Activated naive CD8-positive, alpha-beta T cell treated with anti-CD3 and anti-CD28 coated beads for 36 hours (primary cell): ENCODE data around the gene SRR. TPM values are rescaled to one million over a fixed set of nuclear protein-coding genes. Genes with fewer than 3 reads are reported as not detected.

Experiments
- DNase-seq: peaks from one replicate; pipeline ENCODE4 v3.0.0; 2021
- H3K27ac Mint-ChIP-seq: one replicate; pipeline ENCODE4 v1.8.0; 2022; ENCODE audit warnings: mild to moderate bottlenecking, moderate library complexity, mixed read lengths
- H3K27me3 Mint-ChIP-seq: one replicate; pipeline ENCODE4 v1.8.0; 2022; ENCODE audit warnings: mild to moderate bottlenecking, mixed read lengths
- H3K36me3 Mint-ChIP-seq: one replicate; pipeline ENCODE4 v1.8.0; 2021; ENCODE audit warnings: mild to moderate bottlenecking, mixed read lengths
- H3K4me1 Mint-ChIP-seq: one replicate; pipeline ENCODE4 v1.8.0; 2021; ENCODE audit warnings: mixed read lengths
- H3K4me3 Mint-ChIP-seq: one replicate; pipeline ENCODE4 v1.8.0; 2022; ENCODE audit warnings: mild to moderate bottlenecking, moderate library complexity, mixed read lengths
- H3K9me3 Mint-ChIP-seq: one replicate; pipeline ENCODE4 v1.8.0; 2022; ENCODE audit warnings: mixed read lengths
- total RNA-seq, 2 experiments: library from RNA; stranded (reverse); gene quantifications; one replicate each; pipeline ENCODE4 v1.2.3, GENCODE V29; 2021

The SRR gene
- total RNA-seq, 2 experiments from 2014 or later = 10.9 to 13.1 TPM

DNA sequence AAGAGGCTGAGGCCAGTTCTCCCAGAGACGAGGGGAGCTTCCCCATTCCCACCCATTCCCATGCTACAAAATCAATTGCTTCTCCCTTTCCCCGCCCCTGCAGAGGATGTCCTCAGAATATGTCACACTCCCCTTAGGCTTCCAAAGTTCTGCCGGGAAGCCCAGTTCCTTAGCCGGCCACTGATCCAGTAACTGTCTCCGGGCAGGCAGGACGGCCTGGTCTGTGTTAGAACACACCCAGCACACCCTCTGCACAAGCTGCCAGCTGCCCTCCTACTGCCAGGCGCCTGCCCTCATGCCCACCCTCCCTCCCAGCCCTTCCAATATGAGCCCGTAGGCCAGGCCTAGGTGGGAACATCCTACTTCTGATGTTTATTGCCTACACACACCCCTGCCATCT, 64.6 kb downstream of the SRR start:
- DNase-seq = no peak
- Mint-ChIP-seq H3K9me3 (no peaks in the 10 kb centered on the region), H3K4me3 (no peak overlapping the region), H3K4me1 (no peaks in the 10 kb centered on the region), H3K27ac (no peak overlapping the region), H3K36me3 (no peaks in the 10 kb centered on the region), H3K27me3 (no peaks in the 10 kb centered on the region)

DNA sequence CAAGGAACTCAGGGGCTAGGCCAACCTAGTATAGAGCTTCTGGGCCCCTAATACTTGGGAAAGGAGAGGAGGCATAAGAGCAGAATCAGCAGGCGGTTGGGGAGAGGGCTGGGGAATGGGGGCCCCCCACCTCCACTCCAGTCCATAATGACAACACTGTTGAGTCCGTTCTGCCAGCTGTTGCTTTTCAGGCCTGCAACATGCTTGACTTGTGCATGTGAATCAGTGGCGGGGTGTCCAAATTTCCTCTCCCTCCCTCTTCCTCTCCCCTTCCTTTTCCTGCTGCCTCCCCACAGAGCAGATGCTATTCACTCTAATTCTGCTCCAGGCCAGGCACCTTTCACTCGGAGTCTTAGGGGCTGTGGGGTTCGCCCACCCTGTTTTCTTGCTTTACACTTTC, 65.3 kb downstream of the SRR start:
- Mint-ChIP-seq H3K4me3 (no peak overlapping the region), H3K9me3 (no peaks in the 10 kb centered on the region), H3K4me1 (no peaks in the 10 kb centered on the region), H3K36me3 (no peaks in the 10 kb centered on the region), H3K27ac (no peak overlapping the region), H3K27me3 (no peaks in the 10 kb centered on the region)
- no peak for DNase-seq

DNA sequence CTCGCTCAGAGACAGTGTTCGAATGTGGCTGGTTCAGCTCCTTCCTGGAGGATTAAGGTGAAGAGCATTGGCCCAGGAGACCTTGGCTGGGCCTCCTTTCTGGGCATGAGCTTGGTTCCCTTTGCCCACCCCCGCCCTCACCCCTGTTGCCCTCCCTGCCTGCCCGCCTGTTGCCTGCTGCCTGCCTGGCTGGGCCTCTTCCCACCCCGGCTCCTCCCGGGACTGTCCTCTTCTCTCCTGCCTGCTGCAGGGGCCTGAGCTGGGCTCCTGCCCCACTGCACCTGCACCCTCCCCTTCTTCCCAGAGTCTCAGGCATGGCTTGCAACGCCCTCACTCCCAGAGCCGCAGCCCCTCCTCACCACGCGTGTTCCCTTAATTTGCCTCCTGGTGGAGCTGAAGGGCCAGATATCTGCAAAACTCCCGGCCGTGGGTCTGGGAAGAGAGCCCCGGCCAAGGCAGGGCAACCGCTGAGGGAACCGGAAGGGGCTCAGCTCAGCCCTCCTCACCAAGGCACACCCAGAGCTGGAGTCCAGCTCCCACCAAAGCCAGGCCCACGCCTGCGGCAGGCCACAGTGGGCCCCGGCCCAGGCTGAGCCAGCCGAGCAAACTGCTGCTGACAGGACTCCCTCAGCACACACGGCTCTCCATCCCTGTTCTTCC, 65.9 kb downstream of the SRR start:
- H3K4me3 Mint-ChIP-seq = no peak overlapping the region
- no peaks in the 10 kb centered on the region for H3K4me1 Mint-ChIP-seq
- H3K27ac Mint-ChIP-seq = no peak overlapping the region
- H3K36me3 Mint-ChIP-seq = no peaks in the 10 kb centered on the region
- H3K9me3 Mint-ChIP-seq = no peaks in the 10 kb centered on the region
- no peaks in the 10 kb centered on the region for H3K27me3 Mint-ChIP-seq
- DNase-seq = no peak

DNA sequence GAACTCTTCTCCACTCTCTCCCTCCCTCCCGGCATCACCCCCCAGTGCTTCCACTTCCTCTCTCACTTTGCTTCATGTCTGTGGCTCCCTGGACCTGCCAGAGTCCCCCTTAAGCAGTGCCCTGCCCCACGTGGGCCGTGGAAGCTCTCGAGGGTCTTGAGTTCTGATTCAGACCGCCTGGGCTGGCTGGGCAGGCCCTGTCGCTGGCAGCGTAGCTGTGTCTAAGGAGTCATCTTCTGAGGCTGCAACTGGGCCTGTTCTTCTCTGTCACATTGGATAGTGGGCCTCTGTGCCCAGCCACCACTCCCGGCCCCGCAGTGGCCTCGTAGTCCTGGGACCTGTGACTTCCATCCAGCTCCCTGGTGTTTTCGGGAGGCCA, 66.5 kb downstream of the SRR start:
- Mint-ChIP-seq H3K4me1 (no peaks in the 10 kb centered on the region), H3K36me3 (no peaks in the 10 kb centered on the region), H3K9me3 (no peaks in the 10 kb centered on the region), H3K27me3 (no peaks in the 10 kb centered on the region), H3K27ac (no peak overlapping the region), H3K4me3 (no peak overlapping the region)
- DNase-seq = no peak

DNA sequence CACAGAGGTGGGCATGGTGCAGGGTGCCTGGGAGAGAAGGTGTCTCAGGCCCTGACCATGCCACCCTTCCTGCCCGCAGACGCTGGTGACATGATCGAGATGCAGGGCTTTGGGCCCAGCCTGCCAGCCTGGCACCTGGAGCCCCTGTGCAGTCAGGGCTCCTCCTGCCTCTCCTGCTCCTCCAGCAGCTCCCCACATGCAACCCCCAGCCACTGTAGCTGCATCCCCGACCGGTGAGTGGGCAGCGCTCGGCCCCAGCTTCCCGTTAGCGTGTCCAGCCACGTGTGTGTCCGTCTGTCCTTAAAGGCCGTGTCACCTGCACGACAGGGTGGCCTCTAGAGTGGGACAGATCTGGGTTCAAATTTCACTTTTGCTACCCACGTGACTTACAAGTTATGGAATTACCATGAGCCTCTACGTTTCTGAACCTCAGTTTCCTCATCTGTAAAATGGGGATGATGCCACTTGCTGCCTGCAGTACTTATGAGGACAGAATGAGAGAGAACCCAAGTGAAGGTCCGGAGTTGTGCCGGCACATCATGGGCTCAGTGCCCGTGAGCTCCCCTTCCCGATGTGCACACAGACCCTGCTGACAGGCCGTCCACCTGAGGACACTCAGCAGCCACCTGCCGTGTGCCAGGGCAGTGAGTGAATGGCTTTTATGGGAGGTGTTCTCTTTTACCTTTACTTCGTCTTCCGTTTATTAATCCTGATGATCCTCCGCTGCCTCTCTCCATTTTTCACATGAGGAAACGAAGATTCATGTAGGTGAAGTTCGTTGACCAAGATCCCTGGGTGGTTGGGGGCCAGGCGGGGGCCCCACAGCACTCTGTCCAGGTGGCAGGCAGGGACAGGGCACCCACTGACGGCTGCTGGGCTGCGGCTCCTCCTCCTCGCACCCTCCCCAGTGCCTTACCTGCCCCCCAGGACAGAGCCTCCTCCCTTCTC, 67.7 kb downstream of the SRR start:
- H3K4me3 Mint-ChIP-seq = no peak overlapping the region
- H3K36me3 Mint-ChIP-seq = no peaks in the 10 kb centered on the region
- H3K27me3 Mint-ChIP-seq = no peaks in the 10 kb centered on the region
- no peaks in the 10 kb centered on the region for H3K9me3 Mint-ChIP-seq
- H3K4me1 Mint-ChIP-seq = no peaks in the 10 kb centered on the region
- no peak for DNase-seq
- H3K27ac Mint-ChIP-seq = no peak overlapping the region

DNA sequence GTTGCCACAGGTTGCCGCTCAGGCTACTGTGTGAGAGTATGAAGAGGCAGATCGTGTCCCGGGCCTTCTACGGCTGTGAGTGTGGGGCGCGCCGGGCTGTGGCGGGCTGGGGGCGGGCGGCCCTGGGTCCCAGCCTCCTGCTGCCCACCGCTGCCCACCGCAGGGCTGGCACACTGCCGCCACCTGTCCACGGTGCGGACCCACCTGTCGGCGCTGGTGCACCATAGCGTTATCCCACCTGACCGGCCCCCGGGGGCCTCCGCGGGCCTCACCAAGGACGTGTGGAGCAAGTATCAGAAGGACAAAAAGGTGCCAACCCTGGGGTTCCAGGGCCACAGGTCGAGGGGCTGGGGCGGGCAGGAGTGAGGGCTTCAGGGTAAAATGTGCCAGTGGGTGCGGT, 68.4 kb downstream of the SRR start:
- no peak overlapping the region for H3K4me3 Mint-ChIP-seq
- peaks cover 5% of the 10 kb centered on the region for H3K36me3 Mint-ChIP-seq
- no peaks in the 10 kb centered on the region for H3K27me3 Mint-ChIP-seq
- H3K27ac Mint-ChIP-seq = no peak overlapping the region
- H3K4me1 Mint-ChIP-seq = no peaks in the 10 kb centered on the region
- DNase-seq = no peak
- H3K9me3 Mint-ChIP-seq = no peaks in the 10 kb centered on the region

DNA sequence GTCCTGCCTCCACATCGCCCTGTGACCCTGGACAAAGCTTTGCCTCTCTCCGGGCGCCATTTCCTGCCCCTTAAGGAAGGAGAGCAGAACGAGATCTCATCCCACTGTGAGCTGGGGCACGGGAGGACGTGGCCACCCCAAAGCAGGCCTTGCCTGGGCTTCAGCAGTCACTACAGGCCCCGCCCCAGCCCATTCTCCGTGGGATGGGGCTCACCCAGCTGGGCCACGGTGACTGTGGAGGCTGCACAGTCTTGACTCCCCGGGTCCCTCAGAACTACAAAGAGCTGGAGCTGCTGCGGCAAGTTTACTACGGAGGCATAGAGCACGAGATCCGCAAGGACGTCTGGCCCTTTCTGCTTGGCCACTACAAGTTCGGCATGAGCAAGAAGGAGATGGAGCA, 68.9 kb downstream of the SRR start:
- no peaks in the 10 kb centered on the region for H3K4me1 Mint-ChIP-seq
- H3K27ac Mint-ChIP-seq = no peak overlapping the region
- DNase-seq = no peak
- no peaks in the 10 kb centered on the region for H3K9me3 Mint-ChIP-seq
- peaks cover 5% of the 10 kb centered on the region for H3K36me3 Mint-ChIP-seq
- no peak overlapping the region for H3K4me3 Mint-ChIP-seq
- no peaks in the 10 kb centered on the region for H3K27me3 Mint-ChIP-seq

DNA sequence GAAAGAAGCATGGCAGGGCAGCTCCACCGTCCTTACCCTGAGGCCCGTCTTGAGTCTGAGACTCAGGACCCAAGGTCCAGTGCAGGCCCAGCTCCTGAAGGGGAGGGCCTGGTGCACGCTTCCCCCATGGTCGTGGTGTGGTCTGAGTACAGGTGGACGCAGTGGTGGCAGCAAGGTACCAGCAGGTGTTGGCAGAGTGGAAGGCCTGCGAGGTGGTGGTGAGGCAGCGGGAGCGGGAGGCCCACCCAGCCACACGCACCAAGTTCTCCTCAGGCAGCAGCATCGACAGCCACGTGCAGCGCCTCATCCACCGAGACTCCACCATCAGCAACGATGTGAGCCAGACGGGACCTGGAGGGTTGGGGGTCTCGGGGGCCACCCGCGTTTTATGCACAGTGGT, 69.4 kb downstream of the SRR start:
- Mint-ChIP-seq H3K36me3 (peaks cover 5% of the 10 kb centered on the region), H3K27me3 (no peaks in the 10 kb centered on the region), H3K4me3 (no peak overlapping the region), H3K27ac (no peak overlapping the region), H3K4me1 (no peaks in the 10 kb centered on the region), H3K9me3 (no peaks in the 10 kb centered on the region)
- no peak for DNase-seq

Other genes with a start within 250 kb of the SRR start
- 10 to 100 TPM; 36.7 to 37.8 TPM for gene HIC1, start 248.8 kb upstream of the SRR start, total RNA-seq
- 10 to 100 TPM; 48.7 to 51.8 TPM for gene SMG6, start 165 bp upstream of the SRR start, total RNA-seq
- 100 to 1,000 TPM; 115 to 120 TPM for gene TSR1, start 32.5 kb downstream of the SRR start, total RNA-seq
- 10 to 100 TPM; 35.7 to 36.8 TPM for gene SGSM2, start 33.6 kb downstream of the SRR start, total RNA-seq
- gene MNT, start 97.1 kb downstream of the SRR start, total RNA-seq = 10 to 100 TPM; 23.8 to 25.6 TPM
- gene METTL16, start 207.9 kb downstream of the SRR start, total RNA-seq = 10 to 100 TPM; 61.7 to 66.5 TPM